WI38 (cell line): Measurements from ENCODE around the gene AMZ2.
"Not testable (repeated sequence)": the region's sequence is repeated elsewhere in the genome, so short reads cannot be mapped to it uniquely, and the experiment has no call there.

Source experiments
- H3K4me3 ChIP-seq: 2 replicates; pipeline ENCODE4 v1.5.1; 2011; ENCODE audit warnings: low read depth, mild to moderate bottlenecking, control low read depth, low read length
- CTCF ChIP-seq: IDR thresholded peaks from 2 replicates; pipeline ENCODE4 v1.5.1; 2012; ENCODE audit warnings: low read depth, mild to moderate bottlenecking, control low read depth, low read length

The AMZ2 gene

GRCh38 chr17:68249354-68249765, 1.5 kb downstream of the AMZ2 start:
- H3K4me3 ChIP-seq, result no peak overlapping the region
- TF ChIP-seq CTCF, result no peak

GRCh38 chr17:68253426-68253825, 5.6 kb downstream of the AMZ2 start:
- H3K4me3 ChIP-seq, result not testable (repeated sequence)

GRCh38 chr17:68255151-68255550, 7.3 kb downstream of the AMZ2 start:
- H3K4me3 ChIP-seq, result no peak overlapping the region
- TF ChIP-seq CTCF, result no peak

- TF ChIP-seq CTCF, result no peak
- no peak overlapping the region for H3K4me3 ChIP-seq
Measured at GRCh38 chr17:68255731-68256538, 8.1 kb downstream of the AMZ2 start.

- H3K4me3 ChIP-seq, result not testable (repeated sequence)
Measured at GRCh38 chr17:68256701-68257100, 8.9 kb downstream of the AMZ2 start.

- H3K4me3 ChIP-seq, result no peak overlapping the region
- no peak for TF ChIP-seq CTCF
Measured at GRCh38 chr17:68257934-68258333, 10.1 kb downstream of the AMZ2 start.

- peak overlapping the region; percentile 22 for H3K4me3 ChIP-seq
Measured at GRCh38 chr17:68258890-68259647, 11.2 kb downstream of the AMZ2 start.

- H3K4me3 ChIP-seq, result not testable (repeated sequence)
Measured at GRCh38 chr17:68259648-68259951, 11.8 kb downstream of the AMZ2 start.

- TF ChIP-seq CTCF, result no peak
- no peak overlapping the region for H3K4me3 ChIP-seq
Measured at GRCh38 chr17:68260051-68260762, 12.4 kb downstream of the AMZ2 start.

- not testable (repeated sequence) for H3K4me3 ChIP-seq
Measured at GRCh38 chr17:68262467-68262866, 14.6 kb downstream of the AMZ2 start.
